Forelimb muscle (tissue), 1 donor: ENCODE measurements around the gene PSMD6. TPM values are rescaled to one million over a fixed set of nuclear protein-coding genes. Genes with fewer than 3 reads are reported as not detected.

ENCODE experiments used
- DNase-seq: peaks from one replicate; pipeline ENCODE4 v3.0.0-alpha.2; 2013; ENCODE audit warnings: low read depth
- polyA plus RNA-seq: library from polyadenylated mRNA; unstranded; fragments of 120-200 nt; gene quantifications from one replicate; pipeline ENCODE4 v1.2.1, GENCODE V29; 2013; ENCODE audit not compliant: insufficient read length

The PSMD6 gene
- polyA plus RNA-seq, 1 donor: 78.5 TPM

GRCh38 chr3:64008487-64009351 is 14.6 kb downstream of the PSMD6 start:
- no peak for DNase-seq

DNA sequence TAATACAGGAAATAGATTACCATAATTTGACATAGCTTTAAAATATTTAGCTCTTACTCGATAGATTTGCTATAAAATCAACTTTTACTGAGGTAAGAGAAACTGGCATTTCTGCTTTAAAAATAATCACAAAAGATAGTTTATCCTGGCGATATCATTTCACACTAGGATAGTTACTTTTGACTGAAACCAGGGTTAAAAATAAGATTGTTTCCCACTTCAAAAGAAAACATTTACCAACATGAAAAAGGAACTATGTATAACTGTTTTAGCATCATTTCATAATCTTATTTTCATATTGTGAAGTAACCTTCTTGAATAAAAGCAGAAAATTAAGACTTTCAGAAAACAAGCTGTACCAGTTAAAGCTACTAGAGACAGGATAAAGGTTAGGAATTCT is 15.3 kb downstream of the PSMD6 start:
- DNase-seq: no peak

- DNase-seq: no peak
These were observed 19.7 kb downstream of the PSMD6 start for GRCh38 chr3:64003589-64003988.

- no peak for DNase-seq
These were observed 21.1 kb downstream of the PSMD6 start for GRCh38 chr3:64002233-64002632.

- no peak for DNase-seq
These were observed 22.7 kb downstream of the PSMD6 start for GRCh38 chr3:64000453-64001055.

DNA sequence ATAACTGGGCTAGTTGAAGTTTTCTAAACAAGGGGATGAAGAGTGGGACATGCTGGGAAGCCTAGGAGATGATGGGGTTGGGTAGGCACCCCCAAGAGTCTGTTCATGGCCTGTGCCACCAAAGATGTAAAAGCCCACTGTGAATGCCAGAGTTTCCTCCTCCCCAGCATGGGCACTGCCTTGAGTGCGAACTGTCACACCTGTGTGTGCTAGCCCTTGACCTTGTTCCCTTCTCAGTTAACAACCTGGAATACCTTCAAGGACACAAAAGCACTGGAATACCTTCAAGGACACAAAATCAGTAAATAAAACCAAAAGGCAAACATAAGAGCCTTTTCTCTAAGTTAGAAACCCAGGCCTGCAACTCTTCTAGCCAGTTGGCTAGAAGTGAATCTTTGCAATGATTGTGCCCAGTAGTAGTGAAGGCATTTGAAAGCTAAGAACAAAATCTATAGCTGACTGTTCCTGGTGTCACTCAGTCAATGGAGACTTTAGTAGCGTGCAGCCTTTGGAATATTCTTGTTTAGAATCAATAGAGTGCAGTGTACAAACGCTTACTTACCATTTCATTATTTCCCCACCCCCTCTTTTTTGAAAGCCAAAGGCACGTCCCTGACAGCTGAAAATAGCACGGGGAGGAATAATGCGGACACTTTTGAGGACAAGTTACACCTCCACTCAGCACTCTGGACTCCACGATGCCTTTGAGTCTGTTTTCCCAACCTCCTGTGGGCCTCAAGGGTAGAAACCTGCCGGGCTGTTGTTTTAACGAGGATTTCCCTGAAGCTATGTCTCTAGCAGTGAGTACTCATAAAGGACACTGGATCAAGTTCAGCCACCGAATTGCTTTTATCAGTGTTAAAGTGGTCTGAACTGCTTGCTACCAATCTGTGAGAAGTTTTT is 24.2 kb downstream of the PSMD6 start:
- DNase-seq: no peak

GRCh38 chr3:63995086-63995485 is 28.2 kb downstream of the PSMD6 start:
- no peak for DNase-seq

GRCh38 chr3:63993653-63994079 is 29.6 kb downstream of the PSMD6 start:
- DNase-seq: peak; percentile 58

- no peak for DNase-seq
These were observed 30.6 kb downstream of the PSMD6 start for GRCh38 chr3:63992516-63993209.

GRCh38 chr3:63991666-63992065 is 31.6 kb downstream of the PSMD6 start:
- no peak for DNase-seq

- no peak for DNase-seq
These were observed 32.6 kb downstream of the PSMD6 start for GRCh38 chr3:63990733-63991132.

DNA sequence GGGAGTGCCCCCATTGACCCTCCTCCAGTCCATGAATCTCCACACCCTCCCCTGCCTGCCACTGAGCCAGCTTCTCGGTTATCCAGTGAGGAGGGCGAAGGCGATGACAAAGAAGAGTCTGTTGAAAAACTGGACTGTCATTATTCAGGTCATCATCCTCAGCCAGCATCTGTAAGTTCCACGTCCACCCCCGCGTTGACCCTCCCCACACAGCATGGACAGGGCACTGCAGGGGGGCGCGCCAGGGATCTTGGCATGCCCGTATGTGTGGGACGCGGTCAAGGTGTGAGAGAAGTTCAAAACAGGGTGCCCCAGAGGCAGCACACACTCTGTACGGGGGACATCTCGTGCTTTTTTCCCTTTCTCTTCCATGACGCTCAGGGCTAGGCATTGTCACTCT is 33.1 kb downstream of the PSMD6 start:
- DNase-seq: no peak

DNA sequence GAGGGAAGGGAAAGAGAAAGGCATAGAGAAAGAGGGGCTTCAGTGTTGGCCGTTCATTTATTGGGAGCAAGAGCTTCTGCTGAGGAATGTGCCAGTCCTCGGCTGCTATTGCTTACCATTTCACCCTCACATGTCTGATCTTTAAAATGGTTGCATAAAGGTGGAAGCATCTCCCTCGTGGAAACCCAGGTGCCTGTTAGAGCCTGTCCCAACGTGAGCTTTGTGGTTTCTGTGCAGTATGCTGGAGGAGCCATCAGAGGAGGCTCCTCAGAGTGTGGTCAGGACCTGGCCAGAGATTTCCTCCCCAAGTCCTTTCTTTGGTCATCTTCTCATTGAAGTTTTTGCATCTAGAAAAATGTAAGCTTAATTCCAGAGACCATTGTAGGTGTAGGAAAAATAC is 34.4 kb downstream of the PSMD6 start:
- no peak for DNase-seq

DNA sequence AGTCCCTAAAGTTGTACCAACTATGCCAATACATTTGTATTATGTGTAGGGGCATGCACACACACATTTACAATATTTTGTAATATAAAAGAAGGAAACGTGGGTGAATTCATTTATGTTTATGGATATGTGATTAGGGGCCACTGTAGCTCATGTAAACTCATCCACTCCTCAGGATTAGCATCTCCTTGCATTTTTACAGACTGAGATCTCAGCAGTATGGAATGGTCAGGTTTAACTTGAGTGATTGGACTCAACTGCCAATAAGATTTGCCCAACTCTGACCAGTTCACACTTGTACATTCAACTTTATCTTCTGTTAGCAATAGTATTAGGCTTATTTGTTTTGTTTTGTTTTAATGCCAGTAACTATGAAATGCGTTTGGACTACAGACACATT is 36.5 kb downstream of the PSMD6 start:
- no peak for DNase-seq

GRCh38 chr3:63986146-63986545 is 37.1 kb downstream of the PSMD6 start:
- no peak for DNase-seq

GRCh38 chr3:63984391-63984790 is 38.9 kb downstream of the PSMD6 start:
- DNase-seq: no peak

GRCh38 chr3:63981980-63982379 is 41.3 kb downstream of the PSMD6 start:
- DNase-seq: no peak

DNA sequence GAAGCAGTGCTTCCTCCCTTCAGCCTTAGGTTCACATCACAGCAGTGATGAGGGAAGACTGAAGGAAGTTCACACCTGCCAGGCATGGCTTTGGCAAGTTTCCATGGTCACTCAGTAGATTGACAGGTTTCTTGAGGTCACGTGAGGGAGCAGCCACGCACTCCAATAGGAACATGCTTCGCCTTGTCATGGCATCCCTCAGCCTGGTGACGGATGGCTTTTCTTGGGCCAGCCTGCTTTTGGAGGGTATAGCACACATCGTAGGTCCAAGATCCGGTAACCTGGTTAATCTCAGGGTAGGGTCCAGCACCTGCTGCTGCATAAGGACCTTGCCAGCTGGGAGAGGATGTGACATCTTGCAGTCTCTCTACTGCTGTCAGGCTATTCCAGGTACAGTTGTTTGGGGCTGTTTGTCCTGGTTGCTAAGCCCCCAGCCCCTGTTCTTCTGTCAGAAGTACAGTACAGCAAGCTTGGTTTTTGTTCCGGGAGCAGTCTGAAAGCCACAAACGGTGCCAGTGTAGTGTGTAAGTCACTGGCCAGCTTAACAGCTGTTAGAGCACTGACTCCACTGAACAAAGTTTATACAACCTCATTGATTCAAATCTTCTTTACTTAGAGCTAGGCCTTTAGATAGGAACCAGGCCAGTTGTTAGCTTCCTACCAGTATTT is 42.3 kb downstream of the PSMD6 start:
- no peak for DNase-seq

DNA sequence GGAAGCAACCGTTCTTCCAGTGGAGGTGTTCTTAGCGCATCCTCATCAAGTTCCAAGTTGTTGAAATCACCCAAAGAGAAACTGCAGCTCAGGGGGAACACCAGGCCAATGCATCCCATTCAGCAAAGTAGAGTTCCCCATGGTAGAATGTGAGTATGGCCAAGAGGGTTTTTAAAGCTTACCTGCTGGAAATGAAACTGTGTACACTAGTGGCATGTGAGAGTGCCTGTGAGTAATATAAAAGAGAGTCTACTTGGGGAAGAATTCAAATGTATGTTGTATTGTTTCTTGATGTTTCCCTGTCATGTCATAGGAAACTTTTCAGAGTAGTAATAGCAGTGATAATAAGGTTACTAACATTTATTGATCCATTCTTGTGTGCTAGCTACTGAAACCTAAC is 43.3 kb downstream of the PSMD6 start:
- no peak for DNase-seq

GRCh38 chr3:63979093-63979885 is 44.0 kb downstream of the PSMD6 start:
- no peak for DNase-seq
